GM12865 (cell line): ENCODE data around the gene MTF2.

Experiments
- DNase-seq: peaks from one replicate; pipeline ENCODE4 v3.0.0; 2010; ENCODE audit warnings: low read depth
- H3K4me3 ChIP-seq: 2 replicates; pipeline ENCODE4 v1.5.1; 2011; ENCODE audit warnings: mild to moderate bottlenecking, low read depth, low read length, control low read depth
- TF ChIP-seq, protein P1 (sequence below): IDR thresholded peaks from 2 replicates; pipeline ENCODE4 v1.5.1; 2011; ENCODE audit warnings: low read length, control low read depth, low read depth, inconsistent platforms; ENCODE audit not compliant: insufficient read depth; ENCODE audit errors: missing control alignments

Gene MTF2

DNA sequence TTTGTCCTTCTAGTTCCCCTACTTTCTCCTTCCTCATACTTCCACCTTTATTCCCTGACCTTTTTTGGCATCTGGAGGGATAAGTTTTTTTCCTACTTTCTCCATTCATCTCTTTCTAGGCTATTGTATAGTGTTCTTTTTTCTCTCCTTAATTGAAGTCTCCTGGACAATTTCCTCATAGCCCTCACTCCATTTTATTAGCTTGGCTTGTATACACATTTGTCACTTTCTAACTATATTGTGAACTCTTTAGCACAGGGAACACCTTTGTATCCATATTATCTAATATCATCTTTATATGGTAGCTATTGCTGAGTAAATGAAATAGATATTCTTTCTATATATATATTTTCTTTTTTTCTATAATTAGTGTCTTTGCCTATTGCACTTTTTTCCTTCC is 53.6 kb downstream of the MTF2 start:
- H3K4me3 ChIP-seq, result no peak overlapping the region
- no peak for DNase-seq
- TF ChIP-seq, protein P1, sequence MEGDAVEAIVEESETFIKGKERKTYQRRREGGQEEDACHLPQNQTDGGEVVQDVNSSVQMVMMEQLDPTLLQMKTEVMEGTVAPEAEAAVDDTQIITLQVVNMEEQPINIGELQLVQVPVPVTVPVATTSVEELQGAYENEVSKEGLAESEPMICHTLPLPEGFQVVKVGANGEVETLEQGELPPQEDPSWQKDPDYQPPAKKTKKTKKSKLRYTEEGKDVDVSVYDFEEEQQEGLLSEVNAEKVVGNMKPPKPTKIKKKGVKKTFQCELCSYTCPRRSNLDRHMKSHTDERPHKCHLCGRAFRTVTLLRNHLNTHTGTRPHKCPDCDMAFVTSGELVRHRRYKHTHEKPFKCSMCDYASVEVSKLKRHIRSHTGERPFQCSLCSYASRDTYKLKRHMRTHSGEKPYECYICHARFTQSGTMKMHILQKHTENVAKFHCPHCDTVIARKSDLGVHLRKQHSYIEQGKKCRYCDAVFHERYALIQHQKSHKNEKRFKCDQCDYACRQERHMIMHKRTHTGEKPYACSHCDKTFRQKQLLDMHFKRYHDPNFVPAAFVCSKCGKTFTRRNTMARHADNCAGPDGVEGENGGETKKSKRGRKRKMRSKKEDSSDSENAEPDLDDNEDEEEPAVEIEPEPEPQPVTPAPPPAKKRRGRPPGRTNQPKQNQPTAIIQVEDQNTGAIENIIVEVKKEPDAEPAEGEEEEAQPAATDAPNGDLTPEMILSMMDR, result no peak

DNA sequence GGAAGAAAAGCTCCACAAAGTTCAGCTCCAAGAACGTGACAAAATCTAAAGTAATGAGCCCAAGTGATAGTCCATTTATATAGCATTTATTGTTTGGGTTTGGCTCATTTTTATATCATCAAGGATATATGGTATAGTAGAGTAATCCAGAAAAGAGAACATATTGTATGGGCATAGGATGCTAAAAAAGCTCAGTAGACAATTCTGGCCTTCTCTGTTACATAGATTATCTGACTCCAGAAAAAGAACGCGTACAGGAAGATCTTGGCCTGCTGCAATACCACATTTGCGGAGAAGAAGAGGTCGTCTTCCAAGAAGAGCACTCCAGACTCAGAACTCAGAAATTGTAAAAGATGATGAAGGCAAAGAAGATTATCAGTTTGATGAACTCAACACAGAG is 57.4 kb downstream of the MTF2 start:
- no peak for DNase-seq
- no peak overlapping the region for H3K4me3 ChIP-seq
- TF ChIP-seq, protein P1, result no peak

DNA sequence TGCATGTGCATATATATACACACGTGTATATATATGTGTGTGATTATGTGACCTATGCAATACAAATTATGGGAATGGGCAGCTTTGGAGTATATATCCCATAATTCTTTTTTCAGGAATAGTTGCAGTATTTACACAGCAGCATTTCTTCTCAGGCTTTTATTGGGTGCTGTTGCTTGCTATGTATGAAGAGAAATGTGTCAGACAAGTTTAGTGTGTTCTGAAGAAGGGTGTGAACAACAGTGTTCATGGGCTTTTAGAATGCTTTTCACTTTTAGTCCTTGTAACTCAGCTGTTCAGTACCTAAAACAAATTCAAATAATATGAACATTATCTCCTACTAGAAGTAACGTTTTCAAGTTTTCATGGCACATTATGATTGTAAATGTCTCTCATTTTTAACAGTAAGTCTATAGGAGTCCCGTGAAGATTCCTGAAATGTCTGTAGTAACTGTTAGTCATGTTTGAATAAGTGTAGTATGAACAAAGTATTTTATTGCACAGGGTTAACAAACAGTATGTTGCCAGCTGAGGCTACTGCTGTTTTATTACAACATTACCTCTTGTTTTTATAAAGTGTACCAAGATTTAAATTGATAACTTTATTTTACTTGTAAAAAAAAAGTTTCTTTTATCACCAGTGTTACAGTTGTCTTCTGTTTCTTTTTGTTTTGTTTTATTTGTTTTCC is 58.7 kb downstream of the MTF2 start:
- TF ChIP-seq, protein P1, result no peak

DNA sequence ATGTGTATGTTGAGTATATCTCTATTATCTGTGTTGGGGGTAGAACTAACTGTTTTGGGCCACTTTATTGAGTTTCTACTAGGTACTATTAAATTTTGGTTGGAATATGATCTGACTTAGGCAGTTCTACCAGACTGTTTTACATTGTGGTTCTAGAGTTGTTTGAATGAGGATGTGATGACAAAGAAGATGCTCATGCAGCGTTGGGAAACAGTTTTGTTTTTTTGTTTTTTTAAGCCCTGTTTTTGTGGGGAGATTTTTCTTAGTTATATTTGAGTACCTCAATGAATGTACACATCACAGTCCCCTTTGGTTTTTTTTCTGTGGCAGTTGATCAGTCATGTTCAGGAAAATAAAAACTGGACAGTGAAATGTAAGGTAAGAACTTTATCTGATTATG is 61.0 kb downstream of the MTF2 start:
- H3K4me3 ChIP-seq, result no peak overlapping the region
- TF ChIP-seq, protein P1, result no peak
- DNase-seq, result no peak

More for the DNA sequence above, 58.7 kb downstream of the MTF2 start:
- no peak overlapping the region for H3K4me3 ChIP-seq
- DNase-seq, result no peak

DNA sequence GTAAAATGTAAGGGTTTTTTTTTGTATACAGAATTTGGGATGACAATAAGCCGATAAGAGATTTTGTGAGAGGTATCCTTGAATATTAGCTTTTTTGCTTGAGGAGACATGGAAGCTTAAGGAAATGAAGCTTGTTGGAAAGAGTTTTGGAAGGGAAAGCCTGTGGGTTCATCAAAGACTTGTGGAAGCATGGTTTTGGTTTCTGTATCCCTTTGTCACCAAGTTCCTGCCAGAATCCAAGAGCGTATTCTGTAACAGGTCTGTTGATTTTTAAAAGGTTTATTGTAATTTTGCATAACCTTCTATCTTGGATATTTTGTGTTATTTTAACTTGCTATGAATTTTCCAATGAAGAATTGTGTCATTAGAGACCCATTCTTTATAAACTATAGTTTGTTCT is 63.1 kb downstream of the MTF2 start:
- no peak overlapping the region for H3K4me3 ChIP-seq
- TF ChIP-seq, protein P1, result no peak
- DNase-seq, result no peak

DNA sequence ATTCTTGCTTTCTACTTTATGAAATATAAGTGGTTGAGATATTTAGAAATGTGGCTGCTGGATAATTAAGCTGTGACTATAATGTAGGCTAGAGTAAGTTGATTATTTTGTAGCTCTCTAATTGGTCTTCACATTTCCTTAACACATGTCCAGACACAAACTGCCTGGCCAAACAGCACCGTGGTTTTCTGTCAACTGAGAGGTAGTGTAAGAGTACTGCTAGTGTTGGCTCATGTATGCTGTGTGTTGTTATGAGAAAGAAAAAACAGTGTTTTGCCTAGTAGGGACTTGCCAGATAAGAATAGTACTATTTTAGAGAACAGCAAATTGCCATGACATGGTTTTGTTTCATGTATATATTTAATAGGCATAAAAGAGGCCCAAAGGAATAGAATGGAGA is 64.1 kb downstream of the MTF2 start:
- TF ChIP-seq, protein P1, result no peak
- H3K4me3 ChIP-seq, result no peak overlapping the region
- peak; percentile 36 for DNase-seq

DNA sequence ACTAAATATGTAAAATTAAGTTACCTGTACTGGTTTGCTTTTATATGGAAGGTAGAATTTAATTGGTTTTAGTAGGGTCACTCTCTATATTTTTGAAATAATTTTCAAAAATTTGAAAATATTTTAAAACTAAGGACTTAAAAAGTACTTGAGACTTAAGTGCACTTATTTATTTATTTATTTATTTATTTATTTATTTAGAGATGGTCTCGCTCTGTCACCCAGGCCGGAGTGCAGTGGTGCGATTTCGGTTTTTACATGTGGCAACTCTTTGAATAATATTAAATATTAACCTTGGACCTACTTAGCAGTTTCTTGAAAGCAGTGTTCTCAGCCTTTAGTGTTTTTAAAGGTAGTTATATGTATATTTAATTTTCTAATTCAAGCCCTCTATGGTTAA is 64.7 kb downstream of the MTF2 start:
- TF ChIP-seq, protein P1, result no peak
- H3K4me3 ChIP-seq, result no peak overlapping the region
- no peak for DNase-seq
